Thyroid gland (tissue), 4 donors: Measurements from ENCODE around the gene HYDIN.

ENCODE experiments used
- POLR2A ChIP-seq, 2 donors: fragments of 450-650 bp; IDR thresholded peaks; one replicate each; pipeline ENCODE4 v1.6.1; 2017; ENCODE audit warnings: antibody characterized with exemption in 2 of 2, mild to moderate bottlenecking in 2 of 2, moderate library complexity in 1 of 2
- TF ChIP-seq, protein P1 (sequence below), 6 experiments: fragments of 200-600 bp in 3 of 6; fragments of 450-650 bp in 3 of 6; sonication (generic) in 3 of 6; IDR thresholded peaks; one replicate each; pipeline ENCODE4 v1.5.1; 2016 to 2019; ENCODE audit warnings: antibody characterized with exemption in 6 of 6, mild to moderate bottlenecking in 2 of 6, inconsistent platforms in 1 of 6, moderate library complexity in 1 of 6

DNA sequence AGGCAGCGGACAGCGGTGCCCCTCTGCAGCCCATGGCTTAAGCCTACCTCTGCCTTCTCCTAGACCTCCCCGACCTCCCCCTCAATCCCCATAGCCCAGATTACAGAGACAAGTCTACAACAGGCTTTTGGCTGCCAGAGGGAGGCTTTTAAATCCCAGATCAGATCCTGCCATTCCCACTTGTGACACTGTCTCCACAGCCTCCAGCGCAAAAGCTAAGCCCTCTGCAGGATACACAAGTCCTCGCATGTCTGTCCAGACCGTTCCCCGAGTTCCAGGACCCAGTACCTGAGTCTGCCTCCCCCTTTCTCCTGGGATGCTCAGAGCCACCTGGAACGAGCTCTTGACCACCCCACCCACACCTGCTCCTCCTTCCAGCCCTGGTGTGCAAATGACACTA is 460.8 kb downstream of the HYDIN start:
- TF ChIP-seq, protein P1, sequence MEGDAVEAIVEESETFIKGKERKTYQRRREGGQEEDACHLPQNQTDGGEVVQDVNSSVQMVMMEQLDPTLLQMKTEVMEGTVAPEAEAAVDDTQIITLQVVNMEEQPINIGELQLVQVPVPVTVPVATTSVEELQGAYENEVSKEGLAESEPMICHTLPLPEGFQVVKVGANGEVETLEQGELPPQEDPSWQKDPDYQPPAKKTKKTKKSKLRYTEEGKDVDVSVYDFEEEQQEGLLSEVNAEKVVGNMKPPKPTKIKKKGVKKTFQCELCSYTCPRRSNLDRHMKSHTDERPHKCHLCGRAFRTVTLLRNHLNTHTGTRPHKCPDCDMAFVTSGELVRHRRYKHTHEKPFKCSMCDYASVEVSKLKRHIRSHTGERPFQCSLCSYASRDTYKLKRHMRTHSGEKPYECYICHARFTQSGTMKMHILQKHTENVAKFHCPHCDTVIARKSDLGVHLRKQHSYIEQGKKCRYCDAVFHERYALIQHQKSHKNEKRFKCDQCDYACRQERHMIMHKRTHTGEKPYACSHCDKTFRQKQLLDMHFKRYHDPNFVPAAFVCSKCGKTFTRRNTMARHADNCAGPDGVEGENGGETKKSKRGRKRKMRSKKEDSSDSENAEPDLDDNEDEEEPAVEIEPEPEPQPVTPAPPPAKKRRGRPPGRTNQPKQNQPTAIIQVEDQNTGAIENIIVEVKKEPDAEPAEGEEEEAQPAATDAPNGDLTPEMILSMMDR (IDR thresholded peaks at IDR 0.05) = no peak
- TF ChIP-seq POLR2A (IDR thresholded peaks at IDR 0.05) = no peak
